SK-N-SH treated with all-trans-retinoic acid at 6 μM for 48 hours (cell line): Measurements from ENCODE around the gene REV3L.

Experiments
- ARNTL ChIP-seq: fragments of 450-650 bp; formaldehyde crosslinking; IDR thresholded peaks from 2 replicates; pipeline ENCODE4 v1.5.0; 2020; ENCODE audit warnings: low read depth, mild to moderate bottlenecking, moderate library complexity, borderline replicate concordance
- OSR1 ChIP-seq: fragments of 250-450 bp; sonication (Bioruptor Pico); IDR thresholded peaks from 2 replicates; pipeline ENCODE4 v1.8.0; 2022; ENCODE audit warnings: moderate library complexity, mild to moderate bottlenecking, inconsistent platforms
- SNAI2 ChIP-seq: fragments of 250-450 bp; sonication (Bioruptor Pico); IDR thresholded peaks from 2 replicates; pipeline ENCODE4 v1.5.0; 2020; ENCODE audit warnings: mild to moderate bottlenecking, moderate library complexity
- ZFP30 ChIP-seq: fragments of 450-650 bp; formaldehyde crosslinking; IDR thresholded peaks from 2 replicates; pipeline ENCODE4 v1.5.0; 2022; ENCODE audit warnings: mild to moderate bottlenecking, moderate library complexity
- ZNF565 ChIP-seq: fragments of 450-650 bp; formaldehyde crosslinking; conservative IDR thresholded peaks from 2 replicates; pipeline ENCODE4 v1.5.0; 2020; ENCODE audit warnings: low read depth, mild to moderate bottlenecking, moderate library complexity
- TF ChIP-seq, protein P1 (sequence below): fragments of 250-450 bp; sonication (Bioruptor Pico); IDR thresholded peaks from 2 replicates; pipeline ENCODE4 v1.5.1; 2020; ENCODE audit warnings: low read depth, mild to moderate bottlenecking, moderate library complexity
- TF ChIP-seq, protein P2 (sequence below): fragments of 250-450 bp; sonication (Bioruptor Pico); IDR thresholded peaks from 2 replicates; pipeline ENCODE4 v1.8.0; 2020; ENCODE audit warnings: mild to moderate bottlenecking, moderate library complexity, borderline replicate concordance

DNA sequence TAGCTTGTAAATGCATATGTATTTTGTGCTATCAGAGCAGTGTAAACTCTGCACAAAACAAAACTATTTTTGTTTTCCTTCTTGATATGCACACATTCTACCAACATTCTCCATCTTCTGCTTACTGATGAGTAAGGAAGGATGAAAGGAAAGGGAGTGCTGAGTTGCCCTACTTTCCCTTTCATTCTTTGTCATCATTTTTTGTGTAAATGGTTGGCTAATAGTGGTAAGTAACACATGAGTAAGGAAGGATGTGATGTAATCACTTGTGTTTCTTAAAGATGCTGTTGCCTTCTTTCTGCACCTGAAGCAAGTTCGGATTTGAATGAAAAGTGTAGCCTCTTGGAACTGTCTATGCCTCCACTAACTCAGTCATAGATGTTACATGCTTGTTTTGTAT, 4.6 kb upstream of the REV3L start:
- TF ChIP-seq SNAI2 (CRISPR knock-in tag) (no peak), ZNF565 (CRISPR knock-in tag) (no peak), ZFP30 (no peak), OSR1 (no peak), ARNTL (CRISPR knock-in tag) (no peak)
- TF ChIP-seq, protein P1, sequence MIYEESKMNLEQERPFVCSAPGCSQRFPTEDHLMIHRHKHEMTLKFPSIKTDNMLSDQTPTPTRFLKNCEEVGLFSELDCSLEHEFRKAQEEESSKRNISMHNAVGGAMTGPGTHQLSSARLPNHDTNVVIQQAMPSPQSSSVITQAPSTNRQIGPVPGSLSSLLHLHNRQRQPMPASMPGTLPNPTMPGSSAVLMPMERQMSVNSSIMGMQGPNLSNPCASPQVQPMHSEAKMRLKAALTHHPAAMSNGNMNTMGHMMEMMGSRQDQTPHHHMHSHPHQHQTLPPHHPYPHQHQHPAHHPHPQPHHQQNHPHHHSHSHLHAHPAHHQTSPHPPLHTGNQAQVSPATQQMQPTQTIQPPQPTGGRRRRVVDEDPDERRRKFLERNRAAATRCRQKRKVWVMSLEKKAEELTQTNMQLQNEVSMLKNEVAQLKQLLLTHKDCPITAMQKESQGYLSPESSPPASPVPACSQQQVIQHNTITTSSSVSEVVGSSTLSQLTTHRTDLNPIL (CRISPR knock-in tag): no peak
- TF ChIP-seq, protein P2, sequence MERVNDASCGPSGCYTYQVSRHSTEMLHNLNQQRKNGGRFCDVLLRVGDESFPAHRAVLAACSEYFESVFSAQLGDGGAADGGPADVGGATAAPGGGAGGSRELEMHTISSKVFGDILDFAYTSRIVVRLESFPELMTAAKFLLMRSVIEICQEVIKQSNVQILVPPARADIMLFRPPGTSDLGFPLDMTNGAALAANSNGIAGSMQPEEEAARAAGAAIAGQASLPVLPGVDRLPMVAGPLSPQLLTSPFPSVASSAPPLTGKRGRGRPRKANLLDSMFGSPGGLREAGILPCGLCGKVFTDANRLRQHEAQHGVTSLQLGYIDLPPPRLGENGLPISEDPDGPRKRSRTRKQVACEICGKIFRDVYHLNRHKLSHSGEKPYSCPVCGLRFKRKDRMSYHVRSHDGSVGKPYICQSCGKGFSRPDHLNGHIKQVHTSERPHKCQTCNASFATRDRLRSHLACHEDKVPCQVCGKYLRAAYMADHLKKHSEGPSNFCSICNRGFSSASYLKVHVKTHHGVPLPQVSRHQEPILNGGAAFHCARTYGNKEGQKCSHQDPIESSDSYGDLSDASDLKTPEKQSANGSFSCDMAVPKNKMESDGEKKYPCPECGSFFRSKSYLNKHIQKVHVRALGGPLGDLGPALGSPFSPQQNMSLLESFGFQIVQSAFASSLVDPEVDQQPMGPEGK: no peak
